Measurements from ENCODE around the gene OLFML3.
"Not testable (repeated sequence)": the region's sequence is repeated elsewhere in the genome, so short reads cannot be mapped to it uniquely, and the experiment has no call there.

The OLFML3 gene

DNA sequence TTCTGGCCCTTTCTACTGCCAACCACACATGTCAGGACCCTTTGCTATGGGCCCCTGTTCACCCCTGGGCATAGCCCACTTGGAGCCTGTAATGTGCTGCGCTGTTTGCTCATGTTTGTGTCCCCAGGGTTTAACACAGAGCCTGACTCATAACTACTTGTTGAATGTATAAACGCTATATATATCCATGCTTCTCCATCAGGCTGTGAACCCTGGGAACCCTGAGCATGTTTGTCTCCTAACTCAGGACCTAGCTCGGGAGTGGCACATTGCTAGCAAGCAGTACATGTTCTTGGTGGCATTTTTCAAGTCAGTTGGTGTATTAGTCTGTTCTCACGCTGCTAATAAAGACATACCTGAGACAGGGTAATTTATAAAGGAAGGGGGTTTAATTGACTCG is 8.0 kb downstream of the OLFML3 start:
- no peak overlapping the region for H3K4me3 ChIP-seq
- H3K36me3 ChIP-seq (replicated peaks), result no peaks in the 10 kb centered on the region
- H3K27me3 ChIP-seq (ENCODE audit: low read depth), result no peaks in the 10 kb centered on the region
- no peaks in the 10 kb centered on the region for H3K9me3 ChIP-seq
- in situ Hi-C loops (cut with MboI; ENCODE audit: low sequenced_read_pairs), result loop anchor here (10.0 kb wide), 1 partner anchor 238 kb away; no protein-coding TSS in a partner anchor
- peaks cover 4% of the 10 kb centered on the region for H3K4me1 ChIP-seq
- no peak for DNase-seq (ENCODE audit: low spot score in 2 of 2)

DNA sequence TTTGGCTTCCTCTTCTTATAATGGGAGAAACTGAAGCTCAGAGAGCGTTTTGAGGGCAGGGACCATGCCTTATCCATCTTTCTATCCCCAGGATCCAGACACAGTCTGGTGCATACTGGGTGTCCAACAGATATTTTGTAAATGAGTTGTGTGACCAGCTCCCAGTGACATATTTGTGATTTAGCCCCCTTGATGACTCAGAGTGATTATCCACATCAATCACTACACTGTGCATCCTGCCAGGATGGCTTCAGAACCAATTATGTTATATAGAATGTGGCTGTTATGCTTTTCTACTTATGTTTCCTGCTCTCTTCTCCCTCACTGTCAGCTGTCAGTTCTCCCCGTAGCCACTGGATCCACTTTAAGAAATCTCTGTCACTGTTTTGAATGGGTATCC is 11.3 kb downstream of the OLFML3 start:
- DNase-seq (ENCODE audit: low spot score in 2 of 2), result no peak
- in situ Hi-C loops (cut with MboI; ENCODE audit: low sequenced_read_pairs), result no loop called here
- Histone ChIP-seq H3K36me3 (replicated peaks) (no peaks in the 10 kb centered on the region), H3K4me1 (no peaks in the 10 kb centered on the region), H3K9me3 (peaks cover 7% of the 10 kb centered on the region; the same call in 1 of the 2 replicates), H3K4me3 (no peak overlapping the region), H3K27me3 (ENCODE audit: low read depth) (no peaks in the 10 kb centered on the region)

DNA sequence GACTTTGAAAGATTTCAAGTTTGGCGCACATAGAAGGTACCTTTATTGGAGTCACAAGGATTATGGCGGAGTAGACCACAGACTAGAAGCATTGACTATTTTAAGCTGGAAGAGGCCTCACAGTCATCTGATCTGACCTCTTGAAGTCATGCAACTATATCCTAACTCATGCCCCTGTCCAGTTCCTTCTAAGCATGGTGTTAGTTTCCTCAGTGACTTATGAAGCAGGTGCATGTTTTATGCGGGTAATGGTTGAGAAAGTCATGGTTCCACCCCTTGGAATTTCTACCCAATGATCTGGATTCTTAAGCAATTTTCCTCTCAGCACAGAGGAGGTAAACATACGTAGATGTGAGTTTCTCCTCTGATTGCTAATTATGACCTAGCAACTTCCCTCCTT is 11.7 kb downstream of the OLFML3 start:
- Histone ChIP-seq H3K4me3 (no peak overlapping the region), H3K36me3 (replicated peaks) (no peaks in the 10 kb centered on the region), H3K9me3 (peaks cover 7% of the 10 kb centered on the region; the same call in 1 of the 2 replicates), H3K27me3 (ENCODE audit: low read depth) (no peaks in the 10 kb centered on the region), H3K4me1 (no peaks in the 10 kb centered on the region)
- no peak for DNase-seq (ENCODE audit: low spot score in 2 of 2)
- in situ Hi-C loops (cut with MboI; ENCODE audit: low sequenced_read_pairs), result no loop called here

DNA sequence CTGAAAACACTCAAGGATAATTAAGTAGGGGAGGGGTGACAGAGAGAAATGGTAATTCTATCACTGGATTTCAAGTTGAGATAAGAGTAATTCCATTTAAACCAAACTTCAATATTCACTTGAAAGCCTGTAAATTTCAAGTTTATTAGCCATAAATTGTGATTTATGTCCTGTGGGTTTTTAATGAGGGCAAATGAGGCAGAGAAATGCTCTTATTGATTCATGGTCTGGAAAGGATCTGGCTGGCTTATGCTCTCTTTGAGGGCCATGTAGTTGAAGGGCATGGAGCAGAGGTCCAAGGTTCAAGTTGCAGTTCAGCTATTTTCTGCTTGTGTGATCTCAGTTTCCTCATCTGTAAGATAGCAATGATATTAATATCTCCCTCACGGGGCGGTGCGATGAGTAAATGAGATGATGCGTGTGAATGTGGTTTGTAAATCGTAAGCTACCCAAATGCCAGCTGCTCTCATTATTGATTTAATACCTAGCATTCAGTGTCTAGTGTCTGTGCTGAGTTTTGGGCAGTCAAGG is 12.3 kb downstream of the OLFML3 start:
- in situ Hi-C loops (cut with MboI; ENCODE audit: low sequenced_read_pairs), result no loop called here
- H3K9me3 ChIP-seq, result peaks cover 7% of the 10 kb centered on the region; the same call in 1 of the 2 replicates
- H3K4me1 ChIP-seq, result no peaks in the 10 kb centered on the region
- H3K27me3 ChIP-seq (ENCODE audit: low read depth), result no peaks in the 10 kb centered on the region
- no peak overlapping the region for H3K4me3 ChIP-seq
- no peaks in the 10 kb centered on the region for H3K36me3 ChIP-seq (replicated peaks)
- DNase-seq (ENCODE audit: low spot score in 2 of 2), result no peak

DNA sequence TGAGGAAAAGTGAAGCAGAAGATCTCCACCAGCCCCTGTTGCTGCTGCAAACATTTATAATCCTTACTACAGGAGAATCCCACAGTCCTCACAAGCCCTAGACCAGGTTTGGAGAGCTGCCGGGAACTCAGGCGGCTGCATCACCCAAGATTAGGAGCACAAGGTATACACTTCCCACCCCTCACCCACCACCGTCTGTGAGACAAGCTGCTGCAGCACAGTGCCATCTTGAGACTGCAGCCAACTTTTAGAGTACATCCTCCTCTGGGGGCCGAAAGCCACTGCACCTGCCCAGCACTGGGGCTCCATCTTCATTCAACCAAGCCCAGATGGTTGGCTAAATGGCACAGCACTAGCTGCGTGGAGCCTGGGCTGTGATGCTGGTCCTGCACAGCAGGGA is 13.8 kb downstream of the OLFML3 start:
- DNase-seq (ENCODE audit: low spot score in 2 of 2), result no peak
- Histone ChIP-seq H3K27me3 (ENCODE audit: low read depth) (no peaks in the 10 kb centered on the region), H3K4me1 (no peaks in the 10 kb centered on the region), H3K9me3 (peaks cover 7% of the 10 kb centered on the region; the same call in 1 of the 2 replicates), H3K4me3 (no peak overlapping the region), H3K36me3 (replicated peaks) (no peaks in the 10 kb centered on the region)
- in situ Hi-C loops (cut with MboI; ENCODE audit: low sequenced_read_pairs), result no loop called here

DNA sequence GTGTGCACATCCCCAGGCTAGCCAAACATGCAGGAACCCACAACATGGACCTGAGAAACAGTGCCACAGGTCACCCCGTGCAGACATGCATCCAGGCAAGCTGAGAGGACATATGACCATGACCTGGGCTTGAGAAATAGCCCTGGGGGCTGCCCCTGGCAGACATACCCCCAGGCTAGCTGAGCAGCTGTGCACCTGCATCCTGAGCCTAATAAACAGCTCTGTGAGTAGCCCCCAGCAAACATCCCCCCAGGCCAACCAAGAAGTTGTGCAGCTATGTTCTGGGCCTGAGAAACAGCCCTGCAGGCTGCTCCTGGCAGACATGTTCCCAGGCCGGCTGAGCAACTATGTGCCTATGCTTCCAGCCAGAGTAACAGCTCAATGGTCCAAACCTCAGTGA is 14.5 kb downstream of the OLFML3 start:
- H3K4me3 ChIP-seq, result no peak overlapping the region
- H3K27me3 ChIP-seq (ENCODE audit: low read depth), result no peaks in the 10 kb centered on the region
- peaks cover 7% of the 10 kb centered on the region; the same call in 1 of the 2 replicates for H3K9me3 ChIP-seq
- in situ Hi-C loops (cut with MboI; ENCODE audit: low sequenced_read_pairs), result no loop called here
- H3K4me1 ChIP-seq, result no peaks in the 10 kb centered on the region
- DNase-seq (ENCODE audit: low spot score in 2 of 2), result no peak
- no peaks in the 10 kb centered on the region for H3K36me3 ChIP-seq (replicated peaks)

DNA sequence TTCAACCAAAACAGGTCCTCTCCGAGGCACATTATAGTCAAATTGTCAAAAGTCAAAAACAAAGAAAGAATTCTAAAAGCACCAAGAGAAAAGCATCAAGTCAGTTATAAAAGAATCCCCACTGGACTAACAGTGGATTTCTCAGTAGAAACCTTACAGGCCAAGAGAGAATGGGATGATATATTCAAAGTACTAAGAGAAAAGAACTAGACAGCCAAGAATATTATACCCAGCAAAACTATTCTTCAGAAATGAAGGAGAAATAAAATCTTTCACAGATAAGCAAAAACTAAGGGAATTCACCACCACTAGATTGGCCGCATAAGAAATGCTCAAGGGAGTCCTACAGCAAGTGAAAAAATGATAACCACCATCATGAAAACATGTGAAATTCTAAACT is 16.1 kb downstream of the OLFML3 start:
- no peak for DNase-seq (ENCODE audit: low spot score in 2 of 2)
- H3K27me3 ChIP-seq (ENCODE audit: low read depth), result no peaks in the 10 kb centered on the region
- no peak overlapping the region for H3K4me3 ChIP-seq
- no peaks in the 10 kb centered on the region for H3K36me3 ChIP-seq (replicated peaks)
- in situ Hi-C loops (cut with MboI; ENCODE audit: low sequenced_read_pairs), result no loop called here
- H3K4me1 ChIP-seq, result no peaks in the 10 kb centered on the region
- H3K9me3 ChIP-seq, result peaks cover 7% of the 10 kb centered on the region; the same call in 1 of the 2 replicates

DNA sequence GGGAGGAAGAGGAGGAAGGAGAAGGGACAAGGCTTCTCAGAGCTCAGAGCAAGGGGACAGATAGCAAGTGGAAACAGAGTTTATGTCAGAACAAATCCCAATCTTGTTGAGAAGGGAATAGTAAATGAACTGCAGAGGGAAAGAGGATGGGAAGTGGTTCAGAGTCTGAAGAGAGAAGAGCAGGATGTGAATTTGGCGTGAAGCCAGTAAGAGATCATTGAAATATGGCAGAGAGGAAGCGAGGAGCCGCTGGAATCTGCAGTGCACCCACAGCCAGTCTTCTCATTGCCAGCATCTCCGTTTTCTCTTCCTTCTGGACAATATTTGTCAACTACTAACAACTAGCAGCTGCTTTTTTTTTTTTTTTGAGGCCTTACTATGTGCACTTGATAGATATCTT is 19.1 kb downstream of the OLFML3 start:
- Histone ChIP-seq H3K4me1 (no peaks in the 10 kb centered on the region), H3K4me3 (no peak overlapping the region), H3K36me3 (replicated peaks) (no peaks in the 10 kb centered on the region), H3K9me3 (peaks cover 7% of the 10 kb centered on the region; the same call in 1 of the 2 replicates), H3K27me3 (ENCODE audit: low read depth) (no peaks in the 10 kb centered on the region)
- in situ Hi-C loops (cut with MboI; ENCODE audit: low sequenced_read_pairs), result no loop called here
- no peak for DNase-seq (ENCODE audit: low spot score in 2 of 2)

DNA sequence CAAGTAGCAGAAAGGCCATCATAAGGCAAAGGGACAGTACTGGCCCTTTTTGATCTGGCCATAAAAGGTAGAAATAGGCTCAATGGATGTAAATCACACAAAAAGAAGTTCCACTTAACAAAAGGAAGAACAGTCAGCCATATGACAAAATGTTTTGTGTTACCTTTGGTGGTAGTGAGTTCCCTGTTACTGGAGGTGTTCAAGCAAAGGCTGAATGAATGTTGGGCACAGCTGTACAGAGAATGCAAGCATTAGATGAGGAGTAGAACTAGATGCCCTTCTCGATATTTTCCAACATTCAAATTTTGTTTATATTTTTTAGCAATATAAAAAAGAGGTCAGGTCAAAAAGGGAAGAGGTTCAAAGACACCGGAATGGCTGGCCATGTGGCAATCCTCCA is 20.0 kb downstream of the OLFML3 start:
- no peak overlapping the region for H3K4me3 ChIP-seq
- peaks cover 7% of the 10 kb centered on the region; the same call in 1 of the 2 replicates for H3K9me3 ChIP-seq
- in situ Hi-C loops (cut with MboI; ENCODE audit: low sequenced_read_pairs), result no loop called here
- H3K27me3 ChIP-seq (ENCODE audit: low read depth), result no peaks in the 10 kb centered on the region
- H3K4me1 ChIP-seq, result no peaks in the 10 kb centered on the region
- no peaks in the 10 kb centered on the region for H3K36me3 ChIP-seq (replicated peaks)
- no peak for DNase-seq (ENCODE audit: low spot score in 2 of 2)

DNA sequence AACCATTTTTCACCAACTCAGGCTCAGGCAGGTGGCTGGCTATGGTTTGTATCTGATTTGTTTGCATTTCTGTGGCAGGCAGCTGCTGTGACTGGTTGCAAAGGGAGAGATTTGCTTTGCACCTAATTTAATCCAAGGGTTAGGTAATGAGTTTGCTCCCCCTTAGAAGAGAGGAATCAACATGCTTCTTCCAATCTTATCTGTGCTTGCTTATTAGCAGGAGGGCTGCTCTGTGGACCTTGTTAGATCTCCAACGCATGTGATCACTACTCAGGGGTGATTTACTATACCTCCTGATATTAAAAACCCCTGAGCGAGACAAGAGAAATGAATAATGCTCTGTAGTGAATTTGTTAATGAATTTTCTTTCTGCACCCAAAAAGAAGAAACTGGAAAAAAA is 20.5 kb downstream of the OLFML3 start:
- Histone ChIP-seq H3K4me1 (no peaks in the 10 kb centered on the region), H3K9me3 (peaks cover 5% of the 10 kb centered on the region; the same call in 1 of the 2 replicates), H3K27me3 (ENCODE audit: low read depth) (no peaks in the 10 kb centered on the region), H3K4me3 (no peak overlapping the region), H3K36me3 (replicated peaks) (no peaks in the 10 kb centered on the region)
- no peak for DNase-seq (ENCODE audit: low spot score in 2 of 2)
- in situ Hi-C loops (cut with MboI; ENCODE audit: low sequenced_read_pairs), result no loop called here

DNA sequence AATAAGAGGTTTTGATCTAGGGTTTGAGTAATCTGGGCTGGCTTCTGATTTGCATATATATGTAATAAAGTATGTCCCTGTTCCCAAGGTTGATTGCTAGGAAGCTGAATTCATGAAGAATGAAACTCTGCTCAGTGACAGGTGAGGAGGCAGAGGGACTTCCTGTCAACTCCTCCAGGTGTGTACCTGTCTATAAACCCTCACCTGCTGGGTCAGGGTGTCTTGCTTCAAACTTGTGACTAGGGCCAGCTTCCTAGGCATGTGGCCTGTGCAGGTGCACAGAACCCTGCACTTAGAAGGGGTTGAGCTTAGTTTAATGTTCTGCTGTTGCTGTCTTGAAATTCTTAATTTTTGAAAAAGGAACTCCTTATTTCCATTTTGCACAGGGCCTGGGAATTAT is 21.1 kb downstream of the OLFML3 start:
- no peak for DNase-seq (ENCODE audit: low spot score in 2 of 2)
- in situ Hi-C loops (cut with MboI; ENCODE audit: low sequenced_read_pairs), result no loop called here
- no peaks in the 10 kb centered on the region for H3K36me3 ChIP-seq (replicated peaks)
- no peaks in the 10 kb centered on the region for H3K4me1 ChIP-seq
- H3K27me3 ChIP-seq (ENCODE audit: low read depth), result no peaks in the 10 kb centered on the region
- H3K4me3 ChIP-seq, result no peak overlapping the region
- H3K9me3 ChIP-seq, result peaks cover under 1% of the 10 kb centered on the region; the same call in 1 of the 2 replicates

DNA sequence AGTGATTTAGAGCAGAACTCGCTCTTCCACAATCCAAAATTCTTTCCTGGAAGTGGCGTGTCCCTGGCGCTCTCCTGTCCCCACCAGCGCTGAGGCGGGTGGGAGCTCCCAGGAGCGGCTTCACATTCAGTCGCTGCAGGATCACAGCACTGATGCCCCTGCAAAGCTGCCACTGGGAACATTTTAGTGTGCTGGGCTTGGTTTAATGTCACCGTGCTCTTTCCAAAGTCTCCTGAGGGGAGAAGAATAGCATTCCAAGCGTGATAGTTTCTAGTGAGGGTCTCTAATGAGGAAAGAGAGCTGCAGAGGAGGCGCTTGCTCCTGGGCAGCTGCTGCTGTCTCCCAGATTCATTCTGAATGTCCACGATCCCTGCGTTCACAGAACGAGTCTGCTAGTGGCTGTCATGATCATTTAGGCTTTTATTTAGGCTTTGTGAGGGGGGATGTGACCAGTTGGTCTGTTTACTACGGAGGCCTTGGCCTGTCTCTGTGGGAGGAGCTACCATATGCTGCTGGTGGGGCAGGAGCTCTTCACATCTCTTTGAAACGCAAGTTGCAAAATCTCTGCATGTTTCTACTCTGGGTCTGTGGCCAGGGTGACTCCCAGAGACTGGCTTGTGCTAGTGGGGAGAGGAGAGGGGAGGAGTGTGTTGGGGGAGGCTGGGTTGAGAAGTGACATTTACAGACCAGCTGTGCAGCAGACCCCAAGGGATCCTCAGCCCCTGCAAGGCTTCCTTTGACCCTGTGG is 23.4 kb downstream of the OLFML3 start:
- no peak for DNase-seq (ENCODE audit: low spot score in 2 of 2)
- no peak overlapping the region for H3K4me3 ChIP-seq
- in situ Hi-C loops (cut with MboI; ENCODE audit: low sequenced_read_pairs), result no loop called here

DNA sequence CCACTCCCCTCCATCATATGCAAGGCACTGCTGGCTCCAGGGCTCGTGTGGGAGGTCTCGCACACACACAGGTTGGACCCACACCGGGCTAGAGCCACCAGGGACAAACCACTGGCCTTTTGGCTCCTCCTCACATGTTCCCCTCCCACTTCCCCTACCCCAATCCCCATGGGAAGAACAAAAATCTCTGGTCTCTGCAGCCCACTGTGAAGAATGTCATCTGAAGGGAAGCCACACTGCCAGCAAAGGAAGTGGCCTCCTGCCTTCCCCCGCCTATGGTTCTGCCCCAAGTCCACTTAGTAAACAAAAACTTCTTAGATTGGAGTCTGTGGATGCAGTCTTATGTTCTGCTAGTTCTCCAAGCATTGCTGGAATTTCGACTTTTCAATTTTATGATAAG is 24.2 kb downstream of the OLFML3 start:
- Histone ChIP-seq H3K4me3 (no peak overlapping the region), H3K9me3 (peaks cover 2% of the 10 kb centered on the region; the same call in 1 of the 2 replicates), H3K27me3 (ENCODE audit: low read depth) (no peaks in the 10 kb centered on the region), H3K4me1 (no peaks in the 10 kb centered on the region), H3K36me3 (replicated peaks) (no peaks in the 10 kb centered on the region)
- DNase-seq (ENCODE audit: low spot score in 2 of 2), result no peak
- in situ Hi-C loops (cut with MboI; ENCODE audit: low sequenced_read_pairs), result no loop called here

More for the DNA sequence above, 23.4 kb downstream of the OLFML3 start:
- H3K36me3 ChIP-seq (replicated peaks), result no peaks in the 10 kb centered on the region
- H3K9me3 ChIP-seq, result peaks cover 2% of the 10 kb centered on the region; the same call in 1 of the 2 replicates
- H3K27me3 ChIP-seq (ENCODE audit: low read depth), result no peaks in the 10 kb centered on the region
- no peaks in the 10 kb centered on the region for H3K4me1 ChIP-seq

DNA sequence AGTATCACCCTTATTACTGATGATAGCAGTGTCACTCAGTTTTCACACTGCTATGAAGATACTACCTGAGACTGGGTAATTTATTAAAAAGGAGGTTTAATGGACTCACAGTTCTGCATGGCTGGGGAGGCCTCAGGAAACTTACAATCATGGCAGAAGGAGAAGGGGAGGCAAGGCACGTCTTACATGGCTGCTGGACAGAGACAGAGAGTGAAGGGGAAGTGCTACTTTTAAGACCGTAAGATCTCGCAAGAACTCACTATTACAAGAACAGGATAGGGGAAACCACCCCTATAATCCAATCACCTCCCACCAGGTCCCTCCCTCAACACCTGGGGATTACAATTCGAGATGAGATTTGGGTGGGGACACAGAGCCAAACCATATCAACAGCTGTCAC is 27.6 kb downstream of the OLFML3 start:
- H3K9me3 ChIP-seq; in situ Hi-C loops (cut with MboI; ENCODE audit: low sequenced_read_pairs); DNase-seq (ENCODE audit: low spot score in 2 of 2); H3K4me3 ChIP-seq; H3K4me1 ChIP-seq; H3K27me3 ChIP-seq (ENCODE audit: low read depth); H3K36me3 ChIP-seq (replicated peaks): not testable (repeated sequence)
